ENCODE results near the gene PCDH1.

DNA sequence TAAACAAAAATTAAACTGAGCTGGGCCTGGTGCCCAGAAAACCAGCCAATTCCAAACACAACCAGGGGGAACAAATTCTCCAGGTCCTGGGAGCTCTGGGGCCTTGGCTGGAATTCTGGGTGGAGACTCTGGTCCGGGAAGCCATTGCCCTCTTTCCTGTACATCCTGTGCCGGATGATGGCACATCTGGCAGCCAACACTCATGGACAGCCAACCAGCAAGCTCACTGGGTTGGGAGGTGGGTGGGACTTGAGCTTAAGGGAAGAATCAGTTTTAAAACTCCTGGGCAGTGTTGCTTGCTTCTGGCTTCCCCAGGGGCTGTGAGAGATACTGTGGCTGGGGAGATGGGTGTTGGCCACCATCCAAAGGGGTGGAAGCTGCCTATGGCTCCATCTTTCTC is 56.1 kb downstream of the PCDH1 start:
- TF ChIP-seq POLR2A (IDR thresholded peaks at IDR 0.05): no peak
- TF ChIP-seq, protein P1, sequence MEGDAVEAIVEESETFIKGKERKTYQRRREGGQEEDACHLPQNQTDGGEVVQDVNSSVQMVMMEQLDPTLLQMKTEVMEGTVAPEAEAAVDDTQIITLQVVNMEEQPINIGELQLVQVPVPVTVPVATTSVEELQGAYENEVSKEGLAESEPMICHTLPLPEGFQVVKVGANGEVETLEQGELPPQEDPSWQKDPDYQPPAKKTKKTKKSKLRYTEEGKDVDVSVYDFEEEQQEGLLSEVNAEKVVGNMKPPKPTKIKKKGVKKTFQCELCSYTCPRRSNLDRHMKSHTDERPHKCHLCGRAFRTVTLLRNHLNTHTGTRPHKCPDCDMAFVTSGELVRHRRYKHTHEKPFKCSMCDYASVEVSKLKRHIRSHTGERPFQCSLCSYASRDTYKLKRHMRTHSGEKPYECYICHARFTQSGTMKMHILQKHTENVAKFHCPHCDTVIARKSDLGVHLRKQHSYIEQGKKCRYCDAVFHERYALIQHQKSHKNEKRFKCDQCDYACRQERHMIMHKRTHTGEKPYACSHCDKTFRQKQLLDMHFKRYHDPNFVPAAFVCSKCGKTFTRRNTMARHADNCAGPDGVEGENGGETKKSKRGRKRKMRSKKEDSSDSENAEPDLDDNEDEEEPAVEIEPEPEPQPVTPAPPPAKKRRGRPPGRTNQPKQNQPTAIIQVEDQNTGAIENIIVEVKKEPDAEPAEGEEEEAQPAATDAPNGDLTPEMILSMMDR (IDR thresholded peaks at IDR 0.05): no peak

Measured in testis (tissue), 2 donors.